Measurements from ENCODE around the gene GP1BB. TPM values are rescaled to one million over a fixed set of nuclear protein-coding genes. Genes with fewer than 3 reads are reported as not detected.
"Not testable (repeated sequence)": the region's sequence is repeated elsewhere in the genome, so short reads cannot be mapped to it uniquely, and the experiment has no call there.

GP1BB gene
- total RNA-seq, 1 donor from 2014 or later = 5.7 TPM

DNA sequence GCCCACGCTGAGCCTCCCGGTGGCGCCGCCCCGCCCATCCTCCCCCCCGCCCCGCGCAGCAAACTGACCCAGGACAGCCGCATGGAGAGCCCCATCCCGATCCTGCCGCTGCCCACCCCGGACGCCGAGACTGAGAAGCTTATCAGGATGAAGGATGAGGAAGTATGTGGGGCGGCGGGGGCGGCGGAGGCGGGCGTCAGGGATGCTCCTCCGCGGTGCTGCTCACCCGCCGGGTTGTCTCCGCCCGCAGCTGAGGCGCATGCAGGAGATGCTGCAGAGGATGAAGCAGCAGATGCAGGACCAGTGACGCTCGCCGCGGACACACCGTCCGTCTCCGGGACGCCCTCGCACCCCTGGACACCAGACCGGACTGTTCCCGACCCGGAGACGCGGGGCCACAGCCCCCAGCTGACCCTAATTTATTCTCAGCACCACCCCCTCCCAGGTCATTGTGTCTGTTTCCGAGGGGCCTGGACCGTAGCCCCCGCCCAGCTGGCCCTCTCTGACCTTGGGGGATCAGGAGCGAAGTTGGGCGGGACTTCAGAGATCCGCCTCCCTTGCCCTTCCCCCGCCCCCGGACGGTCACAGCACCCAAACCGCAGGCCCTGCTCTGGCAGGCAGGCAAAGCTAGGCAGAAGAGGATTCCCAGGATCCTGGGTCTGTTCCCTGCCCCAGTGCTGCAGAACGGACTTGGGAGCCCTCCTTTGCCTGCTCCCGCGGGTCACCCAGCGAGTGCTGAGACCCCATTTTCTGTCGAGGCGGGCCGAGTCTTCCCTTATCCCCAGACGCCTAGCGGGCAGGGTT, 959 bp upstream of the GP1BB start:
- Mint-ChIP-seq H3K9me3 (no peaks in the 10 kb centered on the region), H3K27me3 (ENCODE audit: low read depth) (peaks cover 79% of the 10 kb centered on the region), H3K36me3 (peaks cover 17% of the 10 kb centered on the region), H3K4me1 (peaks cover 19% of the 10 kb centered on the region), H3K27ac (no peak overlapping the region), H3K4me3 (no peak overlapping the region)
- TF ChIP-seq, protein P1, sequence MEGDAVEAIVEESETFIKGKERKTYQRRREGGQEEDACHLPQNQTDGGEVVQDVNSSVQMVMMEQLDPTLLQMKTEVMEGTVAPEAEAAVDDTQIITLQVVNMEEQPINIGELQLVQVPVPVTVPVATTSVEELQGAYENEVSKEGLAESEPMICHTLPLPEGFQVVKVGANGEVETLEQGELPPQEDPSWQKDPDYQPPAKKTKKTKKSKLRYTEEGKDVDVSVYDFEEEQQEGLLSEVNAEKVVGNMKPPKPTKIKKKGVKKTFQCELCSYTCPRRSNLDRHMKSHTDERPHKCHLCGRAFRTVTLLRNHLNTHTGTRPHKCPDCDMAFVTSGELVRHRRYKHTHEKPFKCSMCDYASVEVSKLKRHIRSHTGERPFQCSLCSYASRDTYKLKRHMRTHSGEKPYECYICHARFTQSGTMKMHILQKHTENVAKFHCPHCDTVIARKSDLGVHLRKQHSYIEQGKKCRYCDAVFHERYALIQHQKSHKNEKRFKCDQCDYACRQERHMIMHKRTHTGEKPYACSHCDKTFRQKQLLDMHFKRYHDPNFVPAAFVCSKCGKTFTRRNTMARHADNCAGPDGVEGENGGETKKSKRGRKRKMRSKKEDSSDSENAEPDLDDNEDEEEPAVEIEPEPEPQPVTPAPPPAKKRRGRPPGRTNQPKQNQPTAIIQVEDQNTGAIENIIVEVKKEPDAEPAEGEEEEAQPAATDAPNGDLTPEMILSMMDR (IDR thresholded peaks at IDR 0.05; ENCODE audit: unreplicated experiment) = no peak
- DNase-seq (ENCODE audit: low spot score in 2 of 2, unreplicated experiment in 2 of 2) = no peak

DNA sequence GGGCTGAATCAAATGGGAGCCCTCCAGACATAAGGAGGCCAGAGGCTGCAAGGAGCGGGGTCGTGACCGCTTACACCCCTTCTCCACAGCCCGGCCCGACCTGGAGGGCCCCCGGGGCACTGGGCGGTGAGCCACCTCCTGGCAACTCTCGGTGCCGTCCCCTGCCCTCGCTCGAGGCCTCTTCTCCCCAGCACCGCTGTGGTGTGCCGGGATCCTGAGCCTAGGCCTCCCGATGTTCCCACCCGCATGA, 432 bp upstream of the GP1BB start:
- Mint-ChIP-seq H3K36me3 (peaks cover 17% of the 10 kb centered on the region), H3K4me3 (peak overlapping the region; percentile 50), H3K4me1 (peaks cover 16% of the 10 kb centered on the region), H3K27me3 (ENCODE audit: low read depth) (peaks cover 81% of the 10 kb centered on the region), H3K9me3 (no peaks in the 10 kb centered on the region), H3K27ac (no peak overlapping the region)
- DNase-seq (ENCODE audit: low spot score in 2 of 2, unreplicated experiment in 2 of 2) = no peak
- TF ChIP-seq, protein P1 (IDR thresholded peaks at IDR 0.05; ENCODE audit: unreplicated experiment) = no peak

DNA sequence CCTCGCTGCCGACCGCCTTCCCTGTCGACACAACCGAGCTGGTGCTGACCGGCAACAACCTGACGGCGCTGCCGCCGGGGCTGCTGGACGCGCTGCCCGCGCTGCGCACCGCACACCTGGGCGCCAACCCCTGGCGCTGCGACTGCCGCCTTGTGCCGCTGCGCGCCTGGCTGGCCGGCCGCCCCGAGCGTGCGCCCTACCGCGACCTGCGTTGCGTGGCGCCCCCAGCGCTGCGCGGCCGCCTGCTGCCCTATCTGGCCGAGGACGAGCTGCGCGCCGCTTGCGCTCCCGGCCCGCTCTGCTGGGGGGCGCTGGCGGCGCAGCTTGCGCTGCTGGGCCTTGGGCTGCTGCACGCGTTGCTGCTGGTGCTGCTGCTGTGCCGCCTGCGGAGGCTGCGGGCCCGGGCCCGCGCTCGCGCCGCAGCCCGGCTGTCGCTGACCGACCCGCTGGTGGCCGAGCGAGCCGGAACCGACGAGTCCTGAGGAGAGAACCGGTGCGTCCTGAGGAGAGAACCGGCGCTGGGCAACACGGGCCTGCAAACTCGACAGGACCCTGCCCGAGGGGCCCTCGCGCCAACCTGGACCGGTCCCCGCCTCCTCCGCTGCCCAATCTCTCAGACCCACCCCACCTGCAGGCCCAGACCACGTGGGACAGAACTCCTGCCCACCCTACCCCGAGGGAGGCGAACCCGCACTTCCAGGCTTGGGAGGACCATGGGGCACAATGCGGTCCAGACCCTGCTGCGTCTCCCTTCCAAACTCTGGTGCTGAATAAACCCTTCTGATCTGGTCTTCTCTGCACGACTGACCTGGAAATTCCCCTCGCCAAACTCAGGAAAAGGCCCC, 866 bp downstream of the GP1BB start:
- Mint-ChIP-seq H3K27me3 (ENCODE audit: low read depth) (peaks cover 92% of the 10 kb centered on the region), H3K4me3 (peak overlapping the region; percentile 37), H3K4me1 (peaks cover 15% of the 10 kb centered on the region), H3K27ac (no peak overlapping the region), H3K36me3 (peaks cover 17% of the 10 kb centered on the region), H3K9me3 (no peaks in the 10 kb centered on the region)
- peak in 1 of 2 experiments; percentile 52 for DNase-seq (ENCODE audit: low spot score in 2 of 2, unreplicated experiment in 2 of 2)
- TF ChIP-seq, protein P1 (IDR thresholded peaks at IDR 0.05; ENCODE audit: unreplicated experiment) = no peak

DNA sequence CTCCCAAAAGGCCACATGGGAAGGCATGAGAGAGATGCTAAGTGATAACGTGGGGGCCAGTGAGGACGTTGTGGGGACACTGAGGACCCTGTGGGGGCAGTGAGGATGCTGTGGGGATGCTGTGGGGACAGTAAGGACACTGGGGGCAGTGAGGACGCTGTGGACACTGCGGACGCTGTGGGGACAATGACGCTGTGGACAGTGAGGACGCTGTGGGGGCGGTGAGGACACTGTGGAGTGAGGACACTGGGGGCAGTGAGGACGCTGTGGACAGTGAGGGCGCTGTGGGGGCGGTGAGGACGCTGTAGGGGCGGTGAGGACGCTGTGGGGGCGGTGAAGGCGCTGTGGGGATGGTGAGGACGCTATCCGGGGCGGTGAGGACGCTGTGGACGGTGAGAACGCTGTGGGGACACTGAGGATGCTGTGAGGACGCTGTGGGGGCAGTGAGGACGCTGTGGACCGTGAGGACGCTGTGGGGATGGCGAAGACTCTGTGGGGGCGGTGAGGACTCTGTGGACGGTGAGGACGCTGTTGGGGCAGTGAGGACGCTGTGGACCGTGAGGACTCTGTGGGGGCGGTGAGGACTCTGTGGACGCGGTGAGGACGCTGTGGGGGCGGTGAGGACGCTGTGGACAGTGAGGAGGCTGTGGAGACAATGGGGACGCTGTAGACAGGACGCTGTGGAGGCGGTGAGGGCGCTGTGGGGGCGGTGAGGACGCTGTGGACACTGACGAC, 1.8 kb downstream of the GP1BB start:
- H3K27ac Mint-ChIP-seq = no peak overlapping the region
- peaks cover 89% of the 10 kb centered on the region for H3K27me3 Mint-ChIP-seq (ENCODE audit: low read depth)

DNA sequence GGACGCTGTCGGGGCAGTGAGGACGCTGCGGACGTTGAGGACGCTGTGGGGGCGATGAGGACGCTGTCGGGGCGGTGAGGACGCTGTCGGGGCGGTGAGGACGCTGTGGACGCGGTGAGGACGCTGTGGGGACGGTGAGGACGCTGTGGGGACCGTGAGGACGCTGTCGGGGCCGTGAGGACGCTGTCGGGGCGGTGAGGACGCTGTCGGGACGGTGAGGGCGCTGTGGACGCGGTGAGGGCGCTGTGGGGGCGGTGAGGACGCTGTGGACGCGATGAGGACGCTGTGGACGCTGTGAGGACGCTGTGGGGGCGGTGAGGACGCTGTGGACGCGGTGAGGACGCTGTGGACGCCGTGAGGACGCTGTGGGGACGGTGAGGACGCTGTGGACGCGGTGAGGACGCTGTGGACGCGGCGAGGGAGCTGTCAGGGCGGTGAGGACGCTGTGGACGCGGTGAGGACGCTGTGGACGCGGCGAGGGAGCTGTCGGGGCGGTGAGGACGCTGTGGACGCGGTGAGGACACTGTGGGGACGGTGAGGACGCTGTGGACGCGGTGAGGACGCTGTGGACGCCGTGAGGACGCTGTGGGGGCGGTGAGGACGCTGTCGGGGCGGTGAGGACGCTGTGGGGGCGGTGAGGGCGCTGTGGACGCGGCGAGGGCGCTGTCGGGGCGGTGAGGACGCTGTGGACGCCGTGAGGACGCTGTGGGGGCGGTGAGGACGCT, 2.9 kb downstream of the GP1BB start:
- H3K36me3 Mint-ChIP-seq; H3K27ac Mint-ChIP-seq; DNase-seq (ENCODE audit: low spot score in 2 of 2, unreplicated experiment in 2 of 2); H3K4me3 Mint-ChIP-seq; H3K9me3 Mint-ChIP-seq: not testable (repeated sequence)
- Mint-ChIP-seq H3K27me3 (ENCODE audit: low read depth) (peaks cover 83% of the 10 kb centered on the region), H3K4me1 (peaks cover 15% of the 10 kb centered on the region)

More for the DNA sequence above, 1.8 kb downstream of the GP1BB start:
- Mint-ChIP-seq H3K4me3 (peak overlapping the region; percentile 37), H3K4me1 (peaks cover 13% of the 10 kb centered on the region), H3K9me3 (no peaks in the 10 kb centered on the region), H3K36me3 (peaks cover 12% of the 10 kb centered on the region)
- DNase-seq (ENCODE audit: low spot score in 2 of 2, unreplicated experiment in 2 of 2) = no peak
- TF ChIP-seq, protein P1 (IDR thresholded peaks at IDR 0.05; ENCODE audit: unreplicated experiment) = no peak

Data from mesothelial cell of epicardium (in vitro differentiated cells).